ENCODE data around the gene CNST. TPM values are rescaled to one million over a fixed set of nuclear protein-coding genes. Genes with fewer than 3 reads are reported as not detected.
A peak's percentile ranks its signal among the peaks of the same experiment; 100 is the strongest.

CNST gene
- total RNA-seq, 1 donor from 2014 or later = 35.2 TPM

- no peak overlapping the region for H3K27ac Mint-ChIP-seq
- ATAC-seq (ENCODE audit: low read depth) = no peak
- TF ChIP-seq CTCF (IDR thresholded peaks at IDR 0.05) = no peak
- H3K4me1 Mint-ChIP-seq = peaks cover 37% of the 10 kb centered on the region
- POLR2A ChIA-PET = no interaction called here
- intact Hi-C loops (cut with micrococcal nuclease) = loop anchor here (5.0 kb wide), 1 partner anchor 1440 kb away; no protein-coding TSS in a partner anchor
- CTCF ChIA-PET = no interaction called here
- H3K4me3 Mint-ChIP-seq = no peak overlapping the region
- H3K36me3 Mint-ChIP-seq (ENCODE audit: low read depth) = peaks cover 23% of the 10 kb centered on the region
- H3K9me3 Mint-ChIP-seq = no peaks in the 10 kb centered on the region
- no peak for DNase-seq
- no peaks in the 10 kb centered on the region for H3K27me3 Mint-ChIP-seq
Observed at GRCh38 chr1:246607462-246607861, 41.2 kb downstream of the CNST start.

GRCh38 chr1:246608616-246609376, 42.5 kb downstream of the CNST start:
- Mint-ChIP-seq H3K4me3 (no peak overlapping the region), H3K27ac (peak overlapping the region; percentile 25)

GRCh38 chr1:246609632-246610031, 43.4 kb downstream of the CNST start:
- ATAC-seq (ENCODE audit: low read depth) (no peak), DNase-seq (no peak)
- no peaks in the 10 kb centered on the region for H3K9me3 Mint-ChIP-seq
- peaks cover 40% of the 10 kb centered on the region for H3K4me1 Mint-ChIP-seq
- CTCF ChIA-PET = no interaction called here
- intact Hi-C loops (cut with micrococcal nuclease) = loop anchor here (5.0 kb wide), 1 partner anchor 1442 kb away; no protein-coding TSS in a partner anchor
- TF ChIP-seq CTCF (IDR thresholded peaks at IDR 0.05) = no peak
- no peaks in the 10 kb centered on the region for H3K27me3 Mint-ChIP-seq
- no peak overlapping the region for H3K27ac Mint-ChIP-seq
- POLR2A ChIA-PET = no interaction called here
- H3K36me3 Mint-ChIP-seq (ENCODE audit: low read depth) = peaks cover 27% of the 10 kb centered on the region
- no peak overlapping the region for H3K4me3 Mint-ChIP-seq

More at GRCh38 chr1:246608616-246609376, 42.5 kb downstream of the CNST start:
- no peaks in the 10 kb centered on the region for H3K9me3 Mint-ChIP-seq
- no peak for DNase-seq
- H3K4me1 Mint-ChIP-seq = peaks cover 40% of the 10 kb centered on the region
- intact Hi-C loops (cut with micrococcal nuclease) = loop anchor here (5.0 kb wide), 1 partner anchor 1441 kb away; no protein-coding TSS in a partner anchor
- peak; percentile 34 for ATAC-seq (ENCODE audit: low read depth)
- H3K36me3 Mint-ChIP-seq (ENCODE audit: low read depth) = peaks cover 22% of the 10 kb centered on the region
- ChIA-PET POLR2A (no interaction called here), CTCF (no interaction called here)
- no peaks in the 10 kb centered on the region for H3K27me3 Mint-ChIP-seq
- TF ChIP-seq CTCF (IDR thresholded peaks at IDR 0.05) = no peak

GRCh38 chr1:246613096-246613758, 47.0 kb downstream of the CNST start:
- Mint-ChIP-seq H3K27me3 (no peaks in the 10 kb centered on the region), H3K4me3 (no peak overlapping the region), H3K36me3 (ENCODE audit: low read depth) (peaks cover 34% of the 10 kb centered on the region), H3K27ac (no peak overlapping the region), H3K9me3 (no peaks in the 10 kb centered on the region), H3K4me1 (peaks cover 38% of the 10 kb centered on the region)
- ATAC-seq (ENCODE audit: low read depth) (no peak), DNase-seq (no peak)
- CTCF ChIA-PET = no interaction called here
- intact Hi-C loops (cut with micrococcal nuclease) = no loop called here
- TF ChIP-seq CTCF (IDR thresholded peaks at IDR 0.05) = no peak
- POLR2A ChIA-PET = no interaction called here

- TF ChIP-seq CTCF (IDR thresholded peaks at IDR 0.05) = no peak
- Mint-ChIP-seq H3K4me3 (no peak overlapping the region), H3K27me3 (no peaks in the 10 kb centered on the region), H3K4me1 (peaks cover 5% of the 10 kb centered on the region), H3K27ac (no peak overlapping the region), H3K9me3 (no peaks in the 10 kb centered on the region), H3K36me3 (ENCODE audit: low read depth) (peaks cover 53% of the 10 kb centered on the region)
- ChIA-PET POLR2A (interaction anchor here (0.6 kb wide), 1 partner anchor 61 kb away, joined by 3 read pairs; no protein-coding TSS in a partner anchor), CTCF (no interaction called here)
- DNase-seq (no peak), ATAC-seq (ENCODE audit: low read depth) (no peak)
- intact Hi-C loops (cut with micrococcal nuclease) = no loop called here
Observed at GRCh38 chr1:246617156-246617555, 50.9 kb downstream of the CNST start.
